GM19324 (cell line): ENCODE data around the gene ANGPTL2.
"Not testable (repeated sequence)": the region's sequence is repeated elsewhere in the genome, so short reads cannot be mapped to it uniquely, and the experiment has no call there.

ENCODE experiments used
- ATAC-seq: cut with Tn5 transposase; IDR thresholded peaks from one replicate; pipeline ENCODE4 v1.9.1; 2021; ENCODE audit warnings: mild to moderate bottlenecking, moderate library complexity; ENCODE audit not compliant: unreplicated experiment, low FRiP score

The ANGPTL2 gene

GRCh38 chr9:127155314-127155960 lies 33.0 kb upstream of the ANGPTL2 start:
- no peak for ATAC-seq

GRCh38 chr9:127154390-127155191 lies 32.2 kb upstream of the ANGPTL2 start:
- ATAC-seq: no peak

- ATAC-seq: no peak
Measured at GRCh38 chr9:127154003-127154389, 31.6 kb upstream of the ANGPTL2 start.

GRCh38 chr9:127153501-127153900 lies 31.1 kb upstream of the ANGPTL2 start:
- no peak for ATAC-seq

- no peak for ATAC-seq
Measured at GRCh38 chr9:127149463-127150390, 27.3 kb upstream of the ANGPTL2 start.

GRCh38 chr9:127149010-127149409 lies 26.6 kb upstream of the ANGPTL2 start:
- ATAC-seq: no peak

- ATAC-seq: no peak
Measured at GRCh38 chr9:127148014-127148413, 25.6 kb upstream of the ANGPTL2 start.

GRCh38 chr9:127147251-127147650 lies 24.8 kb upstream of the ANGPTL2 start:
- ATAC-seq: no peak

GRCh38 chr9:127146841-127147240 lies 24.4 kb upstream of the ANGPTL2 start:
- not testable (repeated sequence) for ATAC-seq

GRCh38 chr9:127144670-127145445 lies 22.4 kb upstream of the ANGPTL2 start:
- ATAC-seq: no peak

- ATAC-seq: no peak
Measured at GRCh38 chr9:127143920-127144465, 21.6 kb upstream of the ANGPTL2 start.

GRCh38 chr9:127142931-127143464 lies 20.6 kb upstream of the ANGPTL2 start:
- no peak for ATAC-seq

- no peak for ATAC-seq
Measured at GRCh38 chr9:127142291-127142690, 19.9 kb upstream of the ANGPTL2 start.

GRCh38 chr9:127140842-127141675 lies 18.6 kb upstream of the ANGPTL2 start:
- ATAC-seq: no peak

GRCh38 chr9:127140181-127140580 lies 17.7 kb upstream of the ANGPTL2 start:
- no peak for ATAC-seq

- ATAC-seq: no peak
Measured at GRCh38 chr9:127139775-127140174, 17.3 kb upstream of the ANGPTL2 start.

GRCh38 chr9:127139071-127139731 lies 16.8 kb upstream of the ANGPTL2 start:
- no peak for ATAC-seq

GRCh38 chr9:127138444-127138843 lies 16.0 kb upstream of the ANGPTL2 start:
- ATAC-seq: no peak
